HepG2 (cell line): ENCODE results near the gene RTF1. TPM values are rescaled to one million over a fixed set of nuclear protein-coding genes. Genes with fewer than 3 reads are reported as not detected.

Experiments used
- CSRNP2 ChIP-seq: sonication (generic); formaldehyde crosslinking; conservative IDR thresholded peaks from 2 replicates; pipeline ENCODE4 v1.8.0; 2022; ENCODE audit warnings: low read depth, missing genetic modification reagents
- GMEB1 ChIP-seq: sonication (generic); formaldehyde crosslinking; IDR thresholded peaks from 2 replicates; pipeline ENCODE4 v1.5.1; 2020; ENCODE audit warnings: missing genetic modification reagents, mild to moderate bottlenecking, borderline replicate concordance
- GMEB2 ChIP-seq: IDR thresholded peaks from 2 replicates; pipeline ENCODE4 v1.6.1; 2016; ENCODE audit warnings: missing biosample characterization, missing genetic modification reagents, low read depth
- HIC2 ChIP-seq: sonication (generic); formaldehyde crosslinking; IDR thresholded peaks from 2 replicates; pipeline ENCODE4 v1.9.0; 2022; ENCODE audit warnings: low read depth, missing genetic modification reagents
- IRF9 ChIP-seq: sonication (generic); formaldehyde crosslinking; IDR thresholded peaks from 2 replicates; pipeline ENCODE4 v1.8.0; 2022; ENCODE audit warnings: missing genetic modification reagents, mild to moderate bottlenecking, borderline replicate concordance
- MAFG ChIP-seq: sonication (generic); formaldehyde crosslinking; IDR thresholded peaks from 2 replicates; pipeline ENCODE4 v1.5.1; 2020; ENCODE audit warnings: mild to moderate bottlenecking, missing genetic modification reagents
- MBD4 ChIP-seq: IDR thresholded peaks from 2 replicates; pipeline ENCODE4 v1.6.1; 2012; ENCODE audit warnings: low read length, inconsistent platforms, borderline replicate concordance
- NPAS2 ChIP-seq: sonication (generic); formaldehyde crosslinking; IDR thresholded peaks from 2 replicates; pipeline ENCODE4 v1.8.0; 2022; ENCODE audit warnings: mild to moderate bottlenecking, missing genetic modification reagents, borderline replicate concordance
- PHF8 ChIP-seq: sonication (generic); formaldehyde crosslinking; IDR thresholded peaks from 2 replicates; pipeline ENCODE4 v1.5.0; 2020; ENCODE audit warnings: missing genetic modification reagents
- SOX5 ChIP-seq: IDR thresholded peaks from 2 replicates; pipeline ENCODE4 v1.6.1; 2016; ENCODE audit warnings: borderline replicate concordance
- TOE1 ChIP-seq: sonication (generic); formaldehyde crosslinking; IDR thresholded peaks from 2 replicates; pipeline ENCODE4 v1.4.0; 2020; ENCODE audit warnings: mild to moderate bottlenecking, missing genetic modification reagents
- YY1 ChIP-seq: IDR thresholded peaks from 2 replicates; pipeline ENCODE4 v1.6.1; 2011; ENCODE audit warnings: low read length, low read depth, moderate library complexity, mild to moderate bottlenecking; ENCODE audit not compliant: insufficient read depth, insufficient replicate concordance
- ZNF383 ChIP-seq: sonication (generic); formaldehyde crosslinking; IDR thresholded peaks from 2 replicates; pipeline ENCODE4 v1.4.0; 2020; ENCODE audit warnings: missing genetic modification reagents, mild to moderate bottlenecking, borderline replicate concordance
- ZNF451 ChIP-seq: sonication (generic); formaldehyde crosslinking; IDR thresholded peaks from 2 replicates; pipeline ENCODE4 v1.5.0; 2020; ENCODE audit warnings: mild to moderate bottlenecking, missing genetic modification reagents
- ZNF468 ChIP-seq: sonication (generic); formaldehyde crosslinking; IDR thresholded peaks from 2 replicates; pipeline ENCODE4 v1.8.0; 2022; ENCODE audit warnings: mild to moderate bottlenecking, moderate library complexity, missing genetic modification reagents
- ZNF580 ChIP-seq: IDR thresholded peaks from 2 replicates; pipeline ENCODE4 v1.6.1; 2016; ENCODE audit warnings: low read depth, borderline replicate concordance
- ZNF598 ChIP-seq: sonication (generic); formaldehyde crosslinking; IDR thresholded peaks from 2 replicates; pipeline ENCODE4 v1.5.1; 2020; ENCODE audit warnings: mild to moderate bottlenecking, missing genetic modification reagents, borderline replicate concordance
- ZNF704 ChIP-seq: sonication (generic); formaldehyde crosslinking; IDR thresholded peaks from 2 replicates; pipeline ENCODE4 v1.8.1; 2023; ENCODE audit warnings: mild to moderate bottlenecking, inconsistent platforms, moderate library complexity, missing genetic modification reagents, borderline replicate concordance
- polyA plus RNA-seq, 8 experiments: library from polyadenylated mRNA; depleted of rRNA in 3 of 8; stranded (reverse) in 7 of 8; unstranded in 1 of 8; fragments of >200 nt; fragmentation: Illumina TruSeq in 4 of 8; extraction: Trizol in 4 of 8; gene quantifications; 2 replicates each; pipeline versions ENCODE4 v1.2.1 to v1.2.3, GENCODE V29; 2011 to 2016; ENCODE audit warnings: low read depth in 4 of 8, missing spikeins in 1 of 8, mixed read lengths in 1 of 8; ENCODE audit not compliant: insufficient read depth in 1 of 8
- total RNA-seq, 5 experiments: library from RNA; depleted of rRNA; stranded (reverse); fragments of >200 nt; fragmentation: Illumina TruSeq; extraction: Trizol; gene quantifications; 2 replicates each; pipeline ENCODE4 v1.2.3, GENCODE V29; 2016; ENCODE audit warnings: low read depth in 1 of 5

Gene RTF1
- total and polyA plus RNA-seq, 2 of the 13 experiments (the other 11 are each of a cell fraction or from before 2014, with no cell fraction given), result 13.9 to 17.9 TPM

GRCh38 chr15:41493205-41493901 is 76.5 kb downstream of the RTF1 start, which contains the start of gene ITPKA (continued):
- TF ChIP-seq PHF8 (peak; percentile 83), GMEB1 (CRISPR knock-in tag) (peak; percentile 62; the same call in 1 of the 2 replicates), ZNF468 (CRISPR knock-in tag) (peak; percentile 74; the same call in 1 of the 2 replicates), HIC2 (CRISPR knock-in tag) (0 out of 2 replicates have a peak, but pooled peaks have one; percentile 42), GMEB2 (no peak), SOX5 (CRISPR knock-in tag) (peak; percentile 26; the same call in 1 of the 2 replicates), NPAS2 (CRISPR knock-in tag) (no peak), TOE1 (CRISPR knock-in tag) (no peak), ZNF598 (CRISPR knock-in tag) (peak; percentile 28; the same call in 1 of the 2 replicates), MAFG (CRISPR knock-in tag) (no peak), IRF9 (CRISPR knock-in tag) (0 out of 2 replicates have a peak, but pooled peaks have one; percentile 58), MBD4 (no peak), ZNF451 (CRISPR knock-in tag) (peak; percentile 78; the same call in 1 of the 2 replicates), ZNF383 (CRISPR knock-in tag) (peak; percentile 85; the same call in 1 of the 2 replicates), CSRNP2 (CRISPR knock-in tag) (no peak), ZNF580 (CRISPR knock-in tag) (peak; percentile 55; the same call in 1 of the 2 replicates), ZNF704 (CRISPR knock-in tag) (no peak; the same call in 1 of the 2 replicates), YY1 (peak; percentile 42)
